ENCODE data around the gene TKFC.

DNA sequence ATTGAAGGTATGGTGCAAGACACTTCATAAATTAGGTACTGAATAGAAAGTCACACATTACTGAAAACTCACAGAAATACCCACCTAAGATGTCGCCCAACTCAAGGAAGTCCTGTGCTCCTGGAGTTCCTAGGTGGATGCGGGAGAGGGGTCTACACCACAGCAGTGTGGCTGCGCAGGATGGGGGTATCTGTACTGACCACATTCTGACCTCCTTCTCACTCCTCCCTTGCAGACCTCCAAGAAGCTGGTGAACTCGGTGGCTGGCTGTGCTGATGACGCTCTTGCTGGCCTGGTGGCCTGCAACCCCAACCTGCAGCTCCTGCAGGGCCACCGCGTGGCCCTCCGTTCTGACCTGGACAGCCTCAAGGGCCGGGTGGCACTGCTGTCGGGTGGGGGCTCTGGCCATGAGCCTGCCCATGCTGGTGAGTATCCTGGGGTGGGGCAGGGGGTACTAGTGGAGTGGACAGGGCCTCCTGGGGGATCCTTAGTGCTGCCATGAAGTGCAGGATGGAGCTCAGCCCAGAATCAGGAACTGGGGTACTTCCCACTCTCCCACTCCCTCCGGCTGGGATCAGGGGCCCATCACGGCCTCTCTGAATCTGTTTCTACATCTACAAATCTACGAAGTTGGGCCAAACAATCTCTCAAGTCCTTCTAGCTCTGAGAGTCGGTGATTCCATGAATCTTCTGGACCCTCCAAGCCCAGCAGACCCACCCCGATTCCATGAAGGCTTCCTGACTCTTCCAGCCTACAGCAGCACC, 4.9 kb downstream of the TKFC start:
- TF ChIP-seq, protein P1, sequence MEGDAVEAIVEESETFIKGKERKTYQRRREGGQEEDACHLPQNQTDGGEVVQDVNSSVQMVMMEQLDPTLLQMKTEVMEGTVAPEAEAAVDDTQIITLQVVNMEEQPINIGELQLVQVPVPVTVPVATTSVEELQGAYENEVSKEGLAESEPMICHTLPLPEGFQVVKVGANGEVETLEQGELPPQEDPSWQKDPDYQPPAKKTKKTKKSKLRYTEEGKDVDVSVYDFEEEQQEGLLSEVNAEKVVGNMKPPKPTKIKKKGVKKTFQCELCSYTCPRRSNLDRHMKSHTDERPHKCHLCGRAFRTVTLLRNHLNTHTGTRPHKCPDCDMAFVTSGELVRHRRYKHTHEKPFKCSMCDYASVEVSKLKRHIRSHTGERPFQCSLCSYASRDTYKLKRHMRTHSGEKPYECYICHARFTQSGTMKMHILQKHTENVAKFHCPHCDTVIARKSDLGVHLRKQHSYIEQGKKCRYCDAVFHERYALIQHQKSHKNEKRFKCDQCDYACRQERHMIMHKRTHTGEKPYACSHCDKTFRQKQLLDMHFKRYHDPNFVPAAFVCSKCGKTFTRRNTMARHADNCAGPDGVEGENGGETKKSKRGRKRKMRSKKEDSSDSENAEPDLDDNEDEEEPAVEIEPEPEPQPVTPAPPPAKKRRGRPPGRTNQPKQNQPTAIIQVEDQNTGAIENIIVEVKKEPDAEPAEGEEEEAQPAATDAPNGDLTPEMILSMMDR (IDR thresholded peaks at IDR 0.05; ENCODE audit: insufficient read depth, low read length) = no peak
- TF ChIP-seq GABPA (IDR thresholded peaks at IDR 0.05; ENCODE audit: low read depth) (no peak), POLR2AphosphoS5 (IDR thresholded peaks at IDR 0.05; ENCODE audit: low read depth) (no peak)

All from HL-60 (cell line).